ENCODE results near the gene LARP4. TPM values are rescaled to one million over a fixed set of nuclear protein-coding genes. Genes with fewer than 3 reads are reported as not detected.
"Not testable (repeated sequence)": the region's sequence is repeated elsewhere in the genome, so short reads cannot be mapped to it uniquely, and the experiment has no call there.

The LARP4 gene
- total and polyA plus RNA-seq, 2 donors (not counting 1 experiment from before 2014, with no cell fraction given), result 33.9 TPM

DNA sequence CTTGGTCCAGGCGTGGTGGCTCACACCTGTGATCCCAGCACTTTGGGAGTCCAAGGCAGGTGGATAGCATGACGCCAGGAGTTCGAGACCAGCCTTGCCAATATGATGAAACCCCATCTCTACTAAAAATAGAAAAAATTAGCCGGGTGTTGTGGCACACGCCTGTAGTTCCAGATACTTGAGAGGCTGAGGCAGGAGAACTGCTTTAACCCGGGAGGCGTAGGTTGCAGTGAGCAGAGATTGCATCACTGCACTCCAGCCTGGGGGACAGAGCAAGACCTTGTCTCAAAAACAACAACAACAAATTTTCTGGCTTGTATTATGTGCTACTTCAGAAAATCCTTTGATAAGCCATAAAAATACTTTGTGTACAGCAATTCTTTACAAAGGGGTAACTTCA is 41.1 kb downstream of the LARP4 start:
- H3K79me2 ChIP-seq (ENCODE audit: control insufficient read depth, insufficient read depth, low read length), result no peaks in the 10 kb centered on the region
- no peak for TF ChIP-seq EZH2 (IDR thresholded peaks at IDR 0.05; ENCODE audit: low read length, missing control alignments)
- peaks cover 4% of the 10 kb centered on the region for H3K36me3 ChIP-seq (ENCODE audit: control insufficient read depth, insufficient read depth, low read length)
- no peak overlapping the region for H3K4me3 ChIP-seq (replicated peaks in 1 of 4; ENCODE audit: control extremely low read depth in 1 of 4, insufficient read depth in 1 of 4, low read depth in 3 of 4, low read length in 4 of 4)
- no peak overlapping the region for H3K9ac ChIP-seq (ENCODE audit: insufficient read depth, low read length)
- no peak overlapping the region for H2AFZ ChIP-seq (ENCODE audit: low read length)
- DNase-seq (ENCODE audit: low read depth in 2 of 2), result no peak
- no peaks in the 10 kb centered on the region for H4K20me1 ChIP-seq (ENCODE audit: control insufficient read depth, extremely low read depth, insufficient read depth, low read length)
- H3K27me3 ChIP-seq (ENCODE audit: control insufficient read depth, insufficient read depth, low read length), result no peaks in the 10 kb centered on the region
- no peaks in the 10 kb centered on the region for H3K9me3 ChIP-seq (ENCODE audit: control insufficient read depth, insufficient read depth, low read depth, low read length)
- no peak overlapping the region for H3K27ac ChIP-seq (ENCODE audit: insufficient read depth, low read length)
- no peak overlapping the region for H3K4me2 ChIP-seq (ENCODE audit: extremely low read depth, insufficient read depth, low read length)
- no peaks in the 10 kb centered on the region for H3K4me1 ChIP-seq (ENCODE audit: control insufficient read depth, extremely low read depth, insufficient read depth, low read length)

GRCh38 chr12:50442178-50442908 is 41.7 kb downstream of the LARP4 start:
- no peak for TF ChIP-seq CTCF (conservative IDR thresholded peaks at IDR 0.05 in 1 of 2, IDR thresholded peaks at IDR 0.05 in 1 of 2; ENCODE audit: low read depth in 1 of 2, low read length in 2 of 2)
- no peak for TF ChIP-seq EZH2 (IDR thresholded peaks at IDR 0.05; ENCODE audit: low read length, missing control alignments)
- no peak overlapping the region for H2AFZ ChIP-seq (ENCODE audit: low read length)
- no peaks in the 10 kb centered on the region for H3K79me2 ChIP-seq (ENCODE audit: control insufficient read depth, insufficient read depth, low read length)
- H4K20me1 ChIP-seq (ENCODE audit: control insufficient read depth, extremely low read depth, insufficient read depth, low read length), result no peaks in the 10 kb centered on the region
- peaks cover 2% of the 10 kb centered on the region for H3K36me3 ChIP-seq (ENCODE audit: control insufficient read depth, insufficient read depth, low read length)
- DNase-seq (ENCODE audit: low read depth in 2 of 2), result no peak
- H3K9me3 ChIP-seq (ENCODE audit: control insufficient read depth, insufficient read depth, low read depth, low read length), result no peaks in the 10 kb centered on the region
- H3K9ac ChIP-seq (ENCODE audit: insufficient read depth, low read length), result no peak overlapping the region
- no peaks in the 10 kb centered on the region for H3K27me3 ChIP-seq (ENCODE audit: control insufficient read depth, insufficient read depth, low read length)
- H3K4me3 ChIP-seq (replicated peaks in 1 of 4; ENCODE audit: control extremely low read depth in 1 of 4, insufficient read depth in 1 of 4, low read depth in 3 of 4, low read length in 4 of 4), result no peak overlapping the region
- no peaks in the 10 kb centered on the region for H3K4me1 ChIP-seq (ENCODE audit: control insufficient read depth, extremely low read depth, insufficient read depth, low read length)
- no peak overlapping the region for H3K4me2 ChIP-seq (ENCODE audit: extremely low read depth, insufficient read depth, low read length)
- H3K27ac ChIP-seq (ENCODE audit: insufficient read depth, low read length), result no peak overlapping the region

GRCh38 chr12:50449671-50450070 is 49.0 kb downstream of the LARP4 start:
- H3K4me2 ChIP-seq (ENCODE audit: extremely low read depth, insufficient read depth, low read length); DNase-seq (ENCODE audit: low read depth in 2 of 2); H3K79me2 ChIP-seq (ENCODE audit: control insufficient read depth, insufficient read depth, low read length); H3K4me1 ChIP-seq (ENCODE audit: control insufficient read depth, extremely low read depth, insufficient read depth, low read length); H2AFZ ChIP-seq (ENCODE audit: low read length); H3K36me3 ChIP-seq (ENCODE audit: control insufficient read depth, insufficient read depth, low read length); H3K4me3 ChIP-seq (replicated peaks in 1 of 4; ENCODE audit: control extremely low read depth in 1 of 4, insufficient read depth in 1 of 4, low read depth in 3 of 4, low read length in 4 of 4); H3K27me3 ChIP-seq (ENCODE audit: control insufficient read depth, insufficient read depth, low read length); H3K27ac ChIP-seq (ENCODE audit: insufficient read depth, low read length); H3K9me3 ChIP-seq (ENCODE audit: control insufficient read depth, insufficient read depth, low read depth, low read length); H3K9ac ChIP-seq (ENCODE audit: insufficient read depth, low read length); H4K20me1 ChIP-seq (ENCODE audit: control insufficient read depth, extremely low read depth, insufficient read depth, low read length): not testable (repeated sequence)

DNA sequence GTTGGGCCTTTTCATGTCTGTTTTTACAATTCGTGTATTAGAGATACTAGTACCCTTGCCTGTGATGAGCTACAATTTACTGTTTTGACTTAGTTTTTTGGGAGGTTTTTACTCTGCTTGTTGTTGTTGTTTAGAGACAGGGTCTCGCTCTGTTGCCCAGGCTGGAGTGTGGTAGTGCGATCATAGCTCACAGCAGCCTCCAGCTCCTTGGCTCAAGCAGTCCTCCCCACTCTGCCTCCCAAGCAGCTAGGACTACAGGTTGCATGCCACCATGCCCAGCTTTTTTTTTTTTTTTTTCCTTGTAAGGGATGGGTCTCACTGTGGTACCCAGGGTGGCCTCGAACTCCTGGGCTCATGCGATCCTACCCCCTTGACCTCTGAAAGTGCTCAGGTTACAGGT is 52.1 kb downstream of the LARP4 start:
- Histone ChIP-seq H3K4me2 (ENCODE audit: extremely low read depth, insufficient read depth, low read length) (no peak overlapping the region), H3K79me2 (ENCODE audit: control insufficient read depth, insufficient read depth, low read length) (no peaks in the 10 kb centered on the region), H3K9ac (ENCODE audit: insufficient read depth, low read length) (no peak overlapping the region), H4K20me1 (ENCODE audit: control insufficient read depth, extremely low read depth, insufficient read depth, low read length) (no peaks in the 10 kb centered on the region), H2AFZ (ENCODE audit: low read length) (no peak overlapping the region), H3K36me3 (ENCODE audit: control insufficient read depth, insufficient read depth, low read length) (peaks cover 4% of the 10 kb centered on the region), H3K9me3 (ENCODE audit: control insufficient read depth, insufficient read depth, low read depth, low read length) (no peaks in the 10 kb centered on the region), H3K4me1 (ENCODE audit: control insufficient read depth, extremely low read depth, insufficient read depth, low read length) (no peaks in the 10 kb centered on the region), H3K27me3 (ENCODE audit: control insufficient read depth, insufficient read depth, low read length) (no peaks in the 10 kb centered on the region), H3K4me3 (replicated peaks in 1 of 4; ENCODE audit: control extremely low read depth in 1 of 4, insufficient read depth in 1 of 4, low read depth in 3 of 4, low read length in 4 of 4) (no peak overlapping the region), H3K27ac (ENCODE audit: insufficient read depth, low read length) (no peak overlapping the region)
- no peak for DNase-seq (ENCODE audit: low read depth in 2 of 2)
- TF ChIP-seq CTCF (conservative IDR thresholded peaks at IDR 0.05 in 1 of 2, IDR thresholded peaks at IDR 0.05 in 1 of 2; ENCODE audit: low read depth in 1 of 2, low read length in 2 of 2), result no peak
- TF ChIP-seq EZH2 (IDR thresholded peaks at IDR 0.05; ENCODE audit: low read length, missing control alignments), result no peak
